ENCODE results near the gene SF3B6.

SF3B6 gene

DNA sequence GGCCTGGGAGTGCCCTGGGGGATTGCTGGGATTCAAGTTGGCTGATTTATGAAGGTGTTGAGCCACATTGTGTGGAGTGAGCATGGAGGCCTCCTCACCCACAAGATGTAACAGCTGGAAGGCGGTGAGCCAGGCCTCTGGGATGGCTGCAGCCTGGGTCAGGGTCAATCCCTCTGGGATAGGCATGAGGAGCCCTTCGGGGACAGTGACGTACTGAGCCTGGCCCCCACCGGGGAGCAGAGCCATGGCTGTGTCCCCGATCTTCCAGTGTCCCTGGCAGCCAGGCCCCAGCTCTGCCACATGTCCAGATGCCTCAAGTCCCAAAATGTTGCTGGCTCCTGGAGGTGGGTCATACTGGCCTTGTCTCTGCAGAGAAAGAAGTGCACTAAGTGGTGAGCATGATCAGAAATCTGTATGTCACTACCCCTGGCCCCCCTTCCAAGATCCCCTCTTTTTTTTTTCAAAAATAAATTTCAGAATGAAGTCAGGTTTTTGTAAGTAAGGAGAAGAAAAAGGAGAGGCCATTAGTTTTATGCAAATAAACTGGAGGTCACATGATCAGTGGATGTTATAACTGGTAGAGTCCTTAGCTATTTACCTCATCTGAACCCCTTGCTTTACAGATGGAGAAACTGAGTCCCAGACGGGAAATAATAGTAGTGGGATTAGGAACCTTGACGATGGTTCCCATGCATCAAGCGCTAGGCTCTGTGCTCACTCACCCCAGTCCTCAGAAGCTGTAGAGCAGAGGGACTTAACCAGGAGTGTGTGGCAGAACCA, 6.9 kb upstream of the SF3B6 start:
- no peaks in the 10 kb centered on the region for H3K36me3 Mint-ChIP-seq (ENCODE audit: low read depth)
- H3K27ac Mint-ChIP-seq = peak overlapping the region; percentile 49

GRCh38 chr2:24080701-24081100, 4.6 kb upstream of the SF3B6 start:
- no peak overlapping the region for H3K4me3 Mint-ChIP-seq
- peaks cover 20% of the 10 kb centered on the region for H3K4me1 Mint-ChIP-seq (ENCODE audit: low read depth)
- no peaks in the 10 kb centered on the region for H3K9me3 Mint-ChIP-seq
- no peaks in the 10 kb centered on the region for H3K27me3 Mint-ChIP-seq
- H3K27ac Mint-ChIP-seq = no peak overlapping the region
- no peaks in the 10 kb centered on the region for H3K36me3 Mint-ChIP-seq (ENCODE audit: low read depth)

More for the DNA sequence above, 6.9 kb upstream of the SF3B6 start:
- Mint-ChIP-seq H3K4me3 (peak overlapping the region; percentile 88), H3K4me1 (ENCODE audit: low read depth) (peaks cover 13% of the 10 kb centered on the region), H3K9me3 (no peaks in the 10 kb centered on the region), H3K27me3 (no peaks in the 10 kb centered on the region)

- peak overlapping the region; percentile 99 for H3K4me3 Mint-ChIP-seq
- H3K36me3 Mint-ChIP-seq (ENCODE audit: low read depth) = peaks cover 17% of the 10 kb centered on the region
- H3K27ac Mint-ChIP-seq = peak overlapping the region; percentile 28
- H3K4me1 Mint-ChIP-seq (ENCODE audit: low read depth) = peaks cover 30% of the 10 kb centered on the region
- H3K27me3 Mint-ChIP-seq = no peaks in the 10 kb centered on the region
- no peaks in the 10 kb centered on the region for H3K9me3 Mint-ChIP-seq
Measured at GRCh38 chr2:24077879-24078278, 1.8 kb upstream of the SF3B6 start.

GRCh38 chr2:24077535-24077877, 1.4 kb upstream of the SF3B6 start:
- Mint-ChIP-seq H3K27me3 (no peaks in the 10 kb centered on the region), H3K36me3 (ENCODE audit: low read depth) (peaks cover 20% of the 10 kb centered on the region), H3K4me3 (peak overlapping the region; percentile 99), H3K9me3 (no peaks in the 10 kb centered on the region), H3K4me1 (ENCODE audit: low read depth) (peaks cover 34% of the 10 kb centered on the region), H3K27ac (peak overlapping the region; percentile 28)

GRCh38 chr2:24076849-24077534, 866 bp upstream of the SF3B6 start:
- peak overlapping the region; percentile 96 for H3K27ac Mint-ChIP-seq
- peak overlapping the region; percentile 99 for H3K4me3 Mint-ChIP-seq
- H3K4me1 Mint-ChIP-seq (ENCODE audit: low read depth) = peaks cover 37% of the 10 kb centered on the region
- no peaks in the 10 kb centered on the region for H3K9me3 Mint-ChIP-seq
- H3K36me3 Mint-ChIP-seq (ENCODE audit: low read depth) = peaks cover 25% of the 10 kb centered on the region
- H3K27me3 Mint-ChIP-seq = no peaks in the 10 kb centered on the region

DNA sequence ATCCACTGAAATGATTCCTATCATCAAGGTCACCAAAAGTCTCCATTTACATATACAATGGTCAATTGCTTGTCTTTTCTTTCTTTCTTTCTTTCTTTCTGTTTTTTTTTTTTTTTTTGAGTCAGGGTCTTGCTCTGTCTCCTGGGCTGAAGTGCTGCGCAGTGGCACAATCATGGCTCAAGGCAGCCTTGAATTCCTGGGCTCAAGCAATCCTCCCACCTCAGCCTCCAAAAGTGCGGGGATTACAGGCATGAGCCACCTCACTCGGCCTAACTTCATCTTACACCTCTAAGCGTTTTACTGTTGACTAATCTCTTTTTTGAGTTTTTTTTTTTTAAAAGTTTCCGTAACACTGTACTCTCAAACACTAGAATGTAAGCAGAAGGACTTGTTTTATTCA, 867 bp downstream of the SF3B6 start:
- H3K4me1 Mint-ChIP-seq (ENCODE audit: low read depth) = peaks cover 37% of the 10 kb centered on the region
- H3K27ac Mint-ChIP-seq = peak overlapping the region; percentile 96
- H3K4me3 Mint-ChIP-seq = peak overlapping the region; percentile 99
- no peaks in the 10 kb centered on the region for H3K27me3 Mint-ChIP-seq
- H3K9me3 Mint-ChIP-seq = no peaks in the 10 kb centered on the region
- H3K36me3 Mint-ChIP-seq (ENCODE audit: low read depth) = peaks cover 30% of the 10 kb centered on the region

DNA sequence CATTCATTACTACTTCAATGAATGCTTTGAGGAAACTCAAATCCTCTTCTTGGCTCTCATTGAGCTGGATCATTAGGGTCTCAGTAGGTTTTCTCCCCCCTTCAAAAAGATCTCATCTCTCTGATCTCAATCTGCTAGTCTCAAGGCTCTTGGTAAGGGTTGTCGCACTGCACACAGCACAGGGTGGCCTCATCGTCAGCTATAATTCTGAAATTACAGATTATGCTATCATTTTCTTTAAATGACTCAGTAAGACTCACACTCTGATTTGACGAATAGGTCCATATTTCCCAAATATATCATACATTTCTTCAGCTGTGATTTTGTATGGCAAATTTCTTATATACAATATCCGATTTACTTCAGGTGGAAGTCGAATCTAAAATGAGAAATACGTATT, 2.3 kb downstream of the SF3B6 start:
- Mint-ChIP-seq H3K9me3 (no peaks in the 10 kb centered on the region), H3K4me1 (ENCODE audit: low read depth) (peaks cover 37% of the 10 kb centered on the region), H3K4me3 (peak overlapping the region; percentile 99), H3K27ac (no peak overlapping the region), H3K36me3 (ENCODE audit: low read depth) (peaks cover 43% of the 10 kb centered on the region), H3K27me3 (no peaks in the 10 kb centered on the region)

DNA sequence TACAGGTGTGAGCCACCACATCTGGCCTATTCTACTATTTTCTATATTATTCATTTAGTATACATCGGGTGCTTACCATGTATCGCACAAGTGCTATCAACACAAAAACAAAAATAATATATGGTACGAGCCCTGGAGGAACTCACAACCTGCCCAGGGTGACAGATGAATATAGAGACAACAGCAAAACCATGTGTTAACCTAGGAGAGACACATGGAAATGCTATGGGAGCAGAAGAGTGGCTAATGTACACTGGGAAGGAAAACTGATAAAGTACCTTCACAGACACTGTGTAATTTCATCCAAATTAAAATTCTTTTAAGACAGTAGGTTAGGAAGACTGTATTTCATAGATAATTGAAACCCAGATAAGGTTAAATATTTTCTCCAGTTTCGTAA, 3.9 kb downstream of the SF3B6 start:
- no peak overlapping the region for H3K4me3 Mint-ChIP-seq
- H3K27ac Mint-ChIP-seq = peak overlapping the region; percentile 34
- peaks cover 59% of the 10 kb centered on the region for H3K36me3 Mint-ChIP-seq (ENCODE audit: low read depth)
- H3K27me3 Mint-ChIP-seq = no peaks in the 10 kb centered on the region
- no peaks in the 10 kb centered on the region for H3K9me3 Mint-ChIP-seq
- H3K4me1 Mint-ChIP-seq (ENCODE audit: low read depth) = peaks cover 31% of the 10 kb centered on the region

DNA sequence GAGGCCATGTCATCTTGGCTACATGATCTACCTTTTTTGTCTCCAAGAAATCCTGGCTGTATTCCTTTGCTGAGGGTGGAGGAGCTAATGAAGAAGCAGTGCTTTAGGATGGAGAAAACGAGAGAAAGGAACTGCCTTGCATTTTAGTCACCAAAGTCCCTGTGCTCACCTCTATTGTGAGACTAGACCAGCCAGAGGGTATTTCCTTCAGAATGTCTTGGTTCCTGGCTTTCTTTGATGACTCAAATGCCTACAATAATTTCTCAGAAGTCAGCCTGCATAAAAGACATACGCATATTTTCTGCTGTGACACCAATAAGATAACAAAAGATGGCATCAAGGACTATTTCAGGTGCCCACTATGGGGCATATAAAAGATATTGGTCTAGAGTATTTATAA, 10.8 kb downstream of the SF3B6 start:
- Mint-ChIP-seq H3K27me3 (no peaks in the 10 kb centered on the region), H3K9me3 (no peaks in the 10 kb centered on the region), H3K36me3 (ENCODE audit: low read depth) (peaks cover 37% of the 10 kb centered on the region), H3K4me1 (ENCODE audit: low read depth) (no peaks in the 10 kb centered on the region), H3K4me3 (no peak overlapping the region), H3K27ac (no peak overlapping the region)

- no peak overlapping the region for H3K4me3 Mint-ChIP-seq
Measured at GRCh38 chr2:24058564-24059271, 17.4 kb downstream of the SF3B6 start.

DNA sequence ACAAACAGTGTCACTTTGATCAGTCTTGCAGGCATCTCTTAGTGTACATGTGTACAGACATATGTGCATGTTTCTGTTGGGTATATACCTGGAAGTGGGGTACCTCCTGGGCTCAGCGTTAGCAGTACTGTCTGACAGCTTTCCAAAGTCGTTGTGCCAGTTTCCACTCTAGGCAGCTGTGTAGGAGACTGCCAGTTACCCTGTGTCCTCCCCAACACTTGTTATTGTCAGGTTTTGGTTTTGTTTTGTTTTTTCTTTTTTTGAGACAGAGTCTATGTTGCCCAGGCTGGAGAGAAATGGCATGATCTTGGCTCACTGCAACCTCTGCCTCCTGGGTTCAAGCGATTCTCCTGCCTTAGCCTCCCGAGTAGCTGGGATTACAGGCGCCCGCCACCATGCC, 20.4 kb downstream of the SF3B6 start:
- H3K4me3 Mint-ChIP-seq = no peak overlapping the region
- no peaks in the 10 kb centered on the region for H3K27me3 Mint-ChIP-seq
- no peaks in the 10 kb centered on the region for H3K36me3 Mint-ChIP-seq (ENCODE audit: low read depth)
- no peaks in the 10 kb centered on the region for H3K4me1 Mint-ChIP-seq (ENCODE audit: low read depth)
- H3K27ac Mint-ChIP-seq = no peak overlapping the region
- no peaks in the 10 kb centered on the region for H3K9me3 Mint-ChIP-seq

More at GRCh38 chr2:24058564-24059271, 17.4 kb downstream of the SF3B6 start:
- H3K9me3 Mint-ChIP-seq = no peaks in the 10 kb centered on the region
- H3K27ac Mint-ChIP-seq = no peak overlapping the region
- no peaks in the 10 kb centered on the region for H3K36me3 Mint-ChIP-seq (ENCODE audit: low read depth)
- H3K4me1 Mint-ChIP-seq (ENCODE audit: low read depth) = no peaks in the 10 kb centered on the region
- H3K27me3 Mint-ChIP-seq = no peaks in the 10 kb centered on the region

- H3K9me3 Mint-ChIP-seq = no peaks in the 10 kb centered on the region
- no peaks in the 10 kb centered on the region for H3K4me1 Mint-ChIP-seq (ENCODE audit: low read depth)
- no peaks in the 10 kb centered on the region for H3K27me3 Mint-ChIP-seq
- no peak overlapping the region for H3K4me3 Mint-ChIP-seq
- no peak overlapping the region for H3K27ac Mint-ChIP-seq
- no peaks in the 10 kb centered on the region for H3K36me3 Mint-ChIP-seq (ENCODE audit: low read depth)
Measured at GRCh38 chr2:24054366-24055010, 21.6 kb downstream of the SF3B6 start.

GRCh38 chr2:24052951-24053350, 23.2 kb downstream of the SF3B6 start:
- Mint-ChIP-seq H3K9me3 (no peaks in the 10 kb centered on the region), H3K4me3 (no peak overlapping the region), H3K27ac (no peak overlapping the region), H3K4me1 (ENCODE audit: low read depth) (peaks cover 5% of the 10 kb centered on the region), H3K36me3 (ENCODE audit: low read depth) (no peaks in the 10 kb centered on the region), H3K27me3 (no peaks in the 10 kb centered on the region)

DNA sequence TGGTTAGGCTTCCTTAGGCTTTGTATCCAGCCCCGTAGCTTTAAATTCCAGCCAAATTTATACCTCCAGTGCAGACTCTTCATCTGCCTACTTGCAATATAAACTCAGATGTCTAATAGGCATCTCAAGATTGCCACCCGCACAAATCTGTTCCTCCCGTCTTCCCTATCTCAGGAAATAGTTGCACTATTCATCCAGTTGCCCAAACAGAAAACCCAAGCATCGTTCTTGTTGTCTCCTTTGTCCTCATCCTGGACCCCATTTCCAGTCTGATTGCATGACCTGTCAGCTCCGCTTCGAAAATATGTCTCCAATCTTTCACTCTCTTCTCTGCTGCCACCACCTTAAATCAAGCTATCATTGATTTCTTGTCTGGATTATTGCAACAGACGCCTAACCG, 24.3 kb downstream of the SF3B6 start:
- Mint-ChIP-seq H3K27me3 (peaks cover 3% of the 10 kb centered on the region), H3K27ac (no peak overlapping the region), H3K36me3 (ENCODE audit: low read depth) (no peaks in the 10 kb centered on the region), H3K9me3 (no peaks in the 10 kb centered on the region), H3K4me1 (ENCODE audit: low read depth) (peaks cover 12% of the 10 kb centered on the region), H3K4me3 (no peak overlapping the region)
